ENCODE measurements around the gene UTP4. TPM values are rescaled to one million over a fixed set of nuclear protein-coding genes. Genes with fewer than 3 reads are reported as not detected.

UTP4 gene
- total RNA-seq, 1 donor = 21.5 TPM

- DNase-seq (ENCODE audit: low read depth in 2 of 3, low spot score in 2 of 3) = no peak
Measured at GRCh38 chr16:69201291-69201690, 68.8 kb downstream of the UTP4 start.

- no peak for DNase-seq (ENCODE audit: low read depth in 2 of 3, low spot score in 2 of 3)
Measured at GRCh38 chr16:69201787-69202186, 69.3 kb downstream of the UTP4 start.

- no peak for DNase-seq (ENCODE audit: low read depth in 2 of 3, low spot score in 2 of 3)
Measured at GRCh38 chr16:69204172-69204571, 71.7 kb downstream of the UTP4 start.

- DNase-seq (ENCODE audit: low read depth in 2 of 3, low spot score in 2 of 3) = no peak
Measured at GRCh38 chr16:69209735-69210134, 77.3 kb downstream of the UTP4 start.

GRCh38 chr16:69217433-69217832, 85.0 kb downstream of the UTP4 start:
- DNase-seq (ENCODE audit: low read depth in 2 of 3, low spot score in 2 of 3) = no peak

Small RNAs within 50 kb of the gene (small RNA-seq; reads per million reads assigned to genes)
- gene RF00019 = not detected
- 0.20 reads per million for gene RNU6-22P

Other genes starting within 250 kb of the UTP4 start
- 0.81 TPM for gene HAS3, start 27.0 kb upstream of the UTP4 start, total RNA-seq
- 92.6 TPM for gene CHTF8, start 61 bp upstream of the UTP4 start, total RNA-seq
- 2.4 TPM for gene SNTB2, start 54.5 kb downstream of the UTP4 start, total RNA-seq
- 23.2 TPM for gene VPS4A, start 178.7 kb downstream of the UTP4 start, total RNA-seq
- 14.8 TPM for gene PDF, start 197.9 kb downstream of the UTP4 start, total RNA-seq
- gene COG8, start 206.9 kb downstream of the UTP4 start, total RNA-seq = 57.9 TPM
- gene NIP7, start 207.1 kb downstream of the UTP4 start, total RNA-seq = 10.8 TPM
- gene TMED6, start 219.1 kb downstream of the UTP4 start, total RNA-seq = under 0.01 TPM

Measured in hematopoietic multipotent progenitor cell (in vitro differentiated cells).